Endothelial cell of umbilical vein (primary cell): ENCODE results near the gene AARS2. TPM values are rescaled to one million over a fixed set of nuclear protein-coding genes. Genes with fewer than 3 reads are reported as not detected.

Experiments used
- BruUV-seq: library from RNA; stranded (reverse); fragments of 400-500 nt; replicated peaks from 2 replicates; lab custom pipeline; 2021; lab: Mats Ljungman, UMichigan
- CTCF ChIA-PET: fragments of 300-600, 350-600 bp; sonication (Branson Sonifier 250); formaldehyde crosslinking; loops from one replicate; lab custom pipeline; 2021; ENCODE audit warnings: antibody characterized with exemption, inconsistent platforms; lab: Charles Lee
- POLR2A ChIA-PET: fragments of 300-600, 350-600 bp; sonication (Branson Sonifier 250); formaldehyde crosslinking; loops from one replicate; lab custom pipeline; 2021; ENCODE audit warnings: antibody characterized with exemption, inconsistent platforms; lab: Charles Lee
- DNase-seq: peaks from one replicate; pipeline ENCODE4 v3.0.0-alpha.2; 2011; ENCODE audit warnings: low read depth, low spot score
- FAIRE-seq: peaks from 2 replicates; lab custom pipeline; 2011; peaks lifted over from hg19 to GRCh38; lab: Jason Lieb, UNC
- H2AFZ ChIP-seq: 2 replicates; pipeline ENCODE4 v1.6.0; 2012; ENCODE audit warnings: low read depth, low read length, control low read depth, inconsistent platforms
- H3K27ac ChIP-seq: 2 replicates; pipeline ENCODE4 v1.5.1; 2011; ENCODE audit warnings: low read depth, mild to moderate bottlenecking, control low read depth, low read length, moderate library complexity; ENCODE audit not compliant: insufficient read depth
- H3K27me3 ChIP-seq, 2 experiments: 2 replicates each; pipeline versions ENCODE4 v1.6.0 to v1.6.1; 2011; ENCODE audit warnings: low read length in 2 of 2, mixed read lengths in 1 of 2; ENCODE audit not compliant: control insufficient read depth in 2 of 2, insufficient read depth in 2 of 2
- H3K36me3 ChIP-seq, 2 experiments: 2 replicates in 1 of 2; 3 replicates in 1 of 2; pipeline ENCODE4 v1.5.1; 2011; ENCODE audit warnings: low read length in 2 of 2, mild to moderate bottlenecking in 1 of 2, moderate library complexity in 1 of 2; ENCODE audit not compliant: control insufficient read depth in 2 of 2, insufficient read depth in 2 of 2; ENCODE audit errors: extremely low read depth in 1 of 2
- H3K4me1 ChIP-seq: 3 replicates; pipeline ENCODE4 v1.5.1; 2011; ENCODE audit warnings: mild to moderate bottlenecking, low read length; ENCODE audit not compliant: control insufficient read depth, insufficient read depth; ENCODE audit errors: extremely low read depth
- H3K4me2 ChIP-seq: 2 replicates; pipeline ENCODE4 v1.6.1; 2011; ENCODE audit warnings: low read length, control low read depth, mixed read lengths; ENCODE audit not compliant: insufficient read depth
- H3K4me3 ChIP-seq, 3 experiments: fragments of 200-600 bp in 1 of 3; sonication (generic), shearing (Covaris generic) in 1 of 3; replicated peaks in 1 of 3; 2 replicates each; pipeline ENCODE4 v1.5.1; 2011 to 2016; ENCODE audit warnings: control low read depth in 3 of 3, low read length in 3 of 3, mild to moderate bottlenecking in 2 of 3, inconsistent platforms in 1 of 3, low read depth in 1 of 3, moderate library complexity in 1 of 3; ENCODE audit not compliant: insufficient read depth in 1 of 3
- H3K79me2 ChIP-seq: 2 replicates; pipeline ENCODE4 v1.6.0; 2012; ENCODE audit warnings: low read length, inconsistent platforms; ENCODE audit not compliant: control insufficient read depth, insufficient read depth
- H3K9ac ChIP-seq: replicated peaks from 2 replicates; pipeline ENCODE3; 2011; ENCODE audit warnings: low read length, control low read depth; ENCODE audit not compliant: insufficient read depth; ENCODE audit errors: extremely low read depth
- H3K9me1 ChIP-seq: replicated peaks from 3 replicates; pipeline ENCODE4 v1.6.0; 2011; ENCODE audit warnings: mild to moderate bottlenecking, low read length; ENCODE audit not compliant: control insufficient read depth, insufficient read depth; ENCODE audit errors: extremely low read depth
- H3K9me3 ChIP-seq: replicated peaks from 2 replicates; pipeline ENCODE4 v1.5.1; 2012; ENCODE audit warnings: low read length, inconsistent platforms; ENCODE audit not compliant: control insufficient read depth, insufficient read depth
- H4K20me1 ChIP-seq: replicated peaks from 2 replicates; pipeline ENCODE3; 2011; ENCODE audit warnings: mild to moderate bottlenecking, low read length; ENCODE audit not compliant: control insufficient read depth, insufficient read depth; ENCODE audit errors: extremely low read depth
- CTCF ChIP-seq, 2 donors: IDR thresholded peaks; 1 replicate in 1 of 2; 2 replicates in 1 of 2; pipeline ENCODE4 v1.5.1; 2011; ENCODE audit warnings: low read length in 2 of 2, mild to moderate bottlenecking in 2 of 2, moderate library complexity in 2 of 2, control low read depth in 1 of 2, inconsistent platforms in 1 of 2, low read depth in 1 of 2; ENCODE audit not compliant: insufficient read depth in 1 of 2; ENCODE audit errors: extremely low read depth in 1 of 2
- EZH2 ChIP-seq: IDR thresholded peaks from 2 replicates; pipeline ENCODE4 v1.6.1; 2012; ENCODE audit warnings: borderline replicate concordance, low read depth, mild to moderate bottlenecking, moderate library complexity, low read length, inconsistent platforms; ENCODE audit not compliant: severe bottlenecking
- FOS ChIP-seq: IDR thresholded peaks from 2 replicates; pipeline ENCODE4 v1.6.1; 2011; ENCODE audit warnings: mild to moderate bottlenecking, low read length, moderate library complexity, borderline replicate concordance; ENCODE audit not compliant: insufficient read depth
- GATA2 ChIP-seq: IDR thresholded peaks from 2 replicates; pipeline ENCODE4 v1.7.0; 2011; ENCODE audit warnings: low read depth, mild to moderate bottlenecking, moderate library complexity, mixed read lengths, low read length; ENCODE audit not compliant: insufficient read length, insufficient read depth
- JUN ChIP-seq: IDR thresholded peaks from 2 replicates; pipeline ENCODE4 v1.6.1; 2011; ENCODE audit warnings: borderline replicate concordance, low read depth; ENCODE audit not compliant: insufficient read length, insufficient read depth
- MAX ChIP-seq: IDR thresholded peaks from 2 replicates; pipeline ENCODE4 v1.6.1; 2011; ENCODE audit not compliant: insufficient read depth, insufficient read length
- MYC ChIP-seq: IDR thresholded peaks from one replicate; pipeline ENCODE4 v1.6.1; 2011; ENCODE audit warnings: mild to moderate bottlenecking, low read depth, low read length
- POLR2A ChIP-seq: IDR thresholded peaks from 2 replicates; pipeline ENCODE4 v1.6.1; 2012; ENCODE audit warnings: low read depth, mild to moderate bottlenecking, control low read depth, low read length
- POLR2AphosphoS5 ChIP-seq: IDR thresholded peaks from 2 replicates; pipeline ENCODE4 v1.6.1; 2012; ENCODE audit warnings: low read depth, mild to moderate bottlenecking, control low read depth, low read length, moderate library complexity; ENCODE audit not compliant: insufficient read depth
- dilution Hi-C: fragments of 300-500 bp; cut with MboI; formaldehyde crosslinking; loops from one replicate; pipeline ENCODE4 v1.15.0; 2019; ENCODE audit warnings: low sequenced_read_pairs; ENCODE audit not compliant: extremely low pct_ligation_motif_present
- intact Hi-C: fragments of 100-400 bp; cut with micrococcal nuclease; formaldehyde crosslinking; loops from one replicate; pipeline ENCODE4 v1.10.0; 2022
- polyA plus RNA-seq, 4 experiments: library from polyadenylated mRNA; depleted of rRNA in 3 of 4; stranded (reverse) in 3 of 4; unstranded in 1 of 4; fragments of >200 nt; gene quantifications; 2 replicates each; pipeline versions ENCODE4 v1.2.1 to v1.2.3, GENCODE V29; 2011 to 2012; ENCODE audit warnings: missing spikeins in 1 of 4
- total RNA-seq: library from RNA; stranded (reverse); gene quantifications from 2 replicates; pipeline ENCODE4 v1.2.3, GENCODE V29; 2021

Gene AARS2
- total and polyA plus RNA-seq, 2 donors (not counting 3 experiments of a cell fraction or from before 2014, with no cell fraction given): 8.3 to 17.9 TPM

- Histone ChIP-seq H3K9me3 (no peaks in the 10 kb centered on the region), H3K4me2 (no peak overlapping the region), H3K4me1 (peaks cover 39% of the 10 kb centered on the region), H3K79me2 (peaks cover 38% of the 10 kb centered on the region), H3K27me3 (no peaks in the 10 kb centered on the region), H3K27ac (no peak overlapping the region), H3K9me1 (no peaks in the 10 kb centered on the region), H3K36me3 (peaks cover 3 to 21% of the 10 kb centered on the region in 2 experiments), H3K4me3 (no peak overlapping the region), H4K20me1 (no peaks in the 10 kb centered on the region), H2AFZ (no peak overlapping the region), H3K9ac (no peak overlapping the region)
- FAIRE-seq (no peak), DNase-seq (no peak)
- dilution Hi-C loops: no loop called here
- intact Hi-C loops: no loop called here
- BruUV-seq: no TSS peak
- ChIA-PET POLR2A (interaction anchor here (0.9 kb wide), 1 partner anchor 14 kb away, joined by 3 read pairs; the partner anchor contains the start of gene HSP90AB1), CTCF (no interaction called here)
- TF ChIP-seq MYC (no peak), FOS (no peak), EZH2 (no peak), MAX (no peak), JUN (no peak), CTCF (IDR thresholded peaks at IDR 0.05; ENCODE audit: extremely low read depth in 1 of 2, insufficient read depth in 1 of 2, low read depth in 1 of 2, low read length in 2 of 2) (no peak), GATA2 (no peak), POLR2A (no peak), POLR2AphosphoS5 (no peak)
Observed at GRCh38 chr6:44260451-44261297, 52.5 kb downstream of the AARS2 start.
